Endothelial cell of umbilical vein (primary cell): ENCODE results near the gene METRN.

Source experiments
- CTCF ChIP-seq, 2 donors: IDR thresholded peaks; 1 replicate in 1 of 2; 2 replicates in 1 of 2; pipeline ENCODE4 v1.5.1; 2011; ENCODE audit warnings: low read length in 2 of 2, mild to moderate bottlenecking in 2 of 2, moderate library complexity in 2 of 2, control low read depth in 1 of 2, inconsistent platforms in 1 of 2, low read depth in 1 of 2; ENCODE audit not compliant: insufficient read depth in 1 of 2; ENCODE audit errors: extremely low read depth in 1 of 2
- POLR2AphosphoS5 ChIP-seq: IDR thresholded peaks from 2 replicates; pipeline ENCODE4 v1.6.1; 2012; ENCODE audit warnings: low read depth, mild to moderate bottlenecking, control low read depth, low read length, moderate library complexity; ENCODE audit not compliant: insufficient read depth

GRCh38 chr16:728890-729744 lies 14.2 kb downstream of the METRN start:
- TF ChIP-seq CTCF (IDR thresholded peaks at IDR 0.05; ENCODE audit: extremely low read depth in 1 of 2, insufficient read depth in 1 of 2, low read depth in 1 of 2, low read length in 2 of 2) (no peak), POLR2AphosphoS5 (no peak)
